ENCODE results near the gene TSPYL6.
A peak's percentile ranks its signal among the peaks of the same experiment; 100 is the strongest.
"Not testable (repeated sequence)": the region's sequence is repeated elsewhere in the genome, so short reads cannot be mapped to it uniquely, and the experiment has no call there.

TSPYL6 gene

GRCh38 chr2:54256091-54256694, at the start of gene TSPYL6:
TSPYL6 (minus strand) TSS chr2:54256229; CDS start chr2:54256151, 78 bp downstream.
- H3K27ac ChIP-seq: no peak within 1 kb of the TSS
- no peaks in the 10 kb centered on the region for H3K4me1 ChIP-seq (ENCODE audit: low read depth, poor library complexity, severe bottlenecking)
- H3K4me2 ChIP-seq: no peak within 1 kb of the TSS
- H3K9ac ChIP-seq: no peak within 1 kb of the TSS
- no peaks in the 10 kb centered on the region for H3K79me2 ChIP-seq (ENCODE audit: insufficient read depth, low read depth)
- H2AFZ ChIP-seq (ENCODE audit: low read depth): no peak within 1 kb of the TSS
- no peak for TF ChIP-seq CTCF (conservative IDR thresholded peaks at IDR 0.05; ENCODE audit: low read depth, low read length)
- no peaks in the 10 kb centered on the region for H4K20me1 ChIP-seq (ENCODE audit: insufficient read depth)
- H3K27me3 ChIP-seq (ENCODE audit: insufficient read depth, low read depth): no peaks in the 10 kb centered on the region
- H3K36me3 ChIP-seq (ENCODE audit: insufficient read depth): no peaks in the 10 kb centered on the region
- H3K4me3 ChIP-seq (IDR thresholded peaks at IDR 0.05; ENCODE audit: insufficient read depth, low read depth, low read length): no peak within 1 kb of the TSS

DNA sequence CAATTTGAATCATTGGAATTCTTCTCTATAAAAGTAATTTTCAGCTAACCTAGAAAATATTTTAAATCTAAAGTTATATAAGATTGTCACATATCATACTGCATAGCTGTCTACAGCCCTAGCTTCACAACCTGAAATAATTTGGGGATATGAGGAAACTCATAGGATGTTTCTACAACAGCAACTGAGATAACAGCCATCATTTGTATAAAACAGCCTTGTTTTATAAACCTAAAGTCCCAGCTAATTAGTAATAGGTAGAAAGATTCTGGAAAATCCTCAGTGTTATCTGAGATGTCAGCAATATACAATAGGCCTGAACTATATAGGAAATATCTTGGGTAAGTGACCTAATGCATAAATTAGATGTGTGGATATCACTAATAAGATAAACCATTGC, 47.6 kb upstream of the TSPYL6 start:
- Histone ChIP-seq H4K20me1 (ENCODE audit: insufficient read depth) (no peaks in the 10 kb centered on the region), H3K4me2 (no peak overlapping the region), H3K36me3 (ENCODE audit: insufficient read depth) (no peaks in the 10 kb centered on the region), H3K9ac (no peak overlapping the region), H3K27ac (no peak overlapping the region), H2AFZ (ENCODE audit: low read depth) (no peak overlapping the region), H3K79me2 (ENCODE audit: insufficient read depth, low read depth) (no peaks in the 10 kb centered on the region), H3K4me1 (ENCODE audit: low read depth, poor library complexity, severe bottlenecking) (peaks cover 3% of the 10 kb centered on the region), H3K27me3 (ENCODE audit: insufficient read depth, low read depth) (no peaks in the 10 kb centered on the region), H3K4me3 (IDR thresholded peaks at IDR 0.05; ENCODE audit: insufficient read depth, low read depth, low read length) (no peak overlapping the region)
- no peak for TF ChIP-seq CTCF (conservative IDR thresholded peaks at IDR 0.05; ENCODE audit: low read depth, low read length)

- Histone ChIP-seq H3K36me3 (ENCODE audit: insufficient read depth) (no peaks in the 10 kb centered on the region), H3K4me1 (ENCODE audit: low read depth, poor library complexity, severe bottlenecking) (peaks cover 7% of the 10 kb centered on the region), H3K27ac (no peak overlapping the region), H3K79me2 (ENCODE audit: insufficient read depth, low read depth) (no peaks in the 10 kb centered on the region), H4K20me1 (ENCODE audit: insufficient read depth) (no peaks in the 10 kb centered on the region), H2AFZ (ENCODE audit: low read depth) (0 out of 2 replicates have a peak overlapping the region, but pooled peaks have one; percentile 2), H3K9ac (no peak overlapping the region), H3K27me3 (ENCODE audit: insufficient read depth, low read depth) (no peaks in the 10 kb centered on the region), H3K4me2 (no peak overlapping the region), H3K4me3 (IDR thresholded peaks at IDR 0.05; ENCODE audit: insufficient read depth, low read depth, low read length) (no peak overlapping the region)
- TF ChIP-seq CTCF (conservative IDR thresholded peaks at IDR 0.05; ENCODE audit: low read depth, low read length): no peak
Measured at GRCh38 chr2:54298514-54298913, 42.5 kb upstream of the TSPYL6 start.

DNA sequence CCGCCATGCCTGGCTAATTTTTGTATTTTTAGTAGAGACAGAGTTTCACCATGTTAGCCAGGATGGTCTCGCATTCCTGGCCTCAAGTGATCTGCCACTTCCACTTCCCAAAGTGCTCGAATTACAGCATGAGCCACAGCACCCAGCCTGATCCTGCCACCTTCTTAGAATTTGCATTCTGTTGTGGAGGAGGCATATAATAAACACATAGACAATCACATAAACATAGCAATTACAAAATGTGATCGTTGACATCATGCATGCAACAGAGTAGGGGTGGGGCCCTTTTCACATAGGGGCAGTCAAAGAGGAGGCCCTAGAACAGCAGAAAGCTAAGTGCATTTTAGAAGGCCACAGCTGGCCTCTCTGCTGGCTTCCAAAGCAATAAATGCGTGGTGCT, 39.9 kb upstream of the TSPYL6 start:
- Histone ChIP-seq H3K27ac (no peak overlapping the region), H3K79me2 (ENCODE audit: insufficient read depth, low read depth) (no peaks in the 10 kb centered on the region), H3K4me3 (IDR thresholded peaks at IDR 0.05; ENCODE audit: insufficient read depth, low read depth, low read length) (no peak overlapping the region), H3K36me3 (ENCODE audit: insufficient read depth) (no peaks in the 10 kb centered on the region), H4K20me1 (ENCODE audit: insufficient read depth) (no peaks in the 10 kb centered on the region), H3K4me2 (no peak overlapping the region), H3K9ac (no peak overlapping the region), H3K27me3 (ENCODE audit: insufficient read depth, low read depth) (no peaks in the 10 kb centered on the region), H3K4me1 (ENCODE audit: low read depth, poor library complexity, severe bottlenecking) (peaks cover 7% of the 10 kb centered on the region), H2AFZ (ENCODE audit: low read depth) (no peak overlapping the region)
- no peak for TF ChIP-seq CTCF (conservative IDR thresholded peaks at IDR 0.05; ENCODE audit: low read depth, low read length)

- not testable (repeated sequence) for H3K36me3 ChIP-seq (ENCODE audit: insufficient read depth); H3K4me2 ChIP-seq; H3K4me3 ChIP-seq (IDR thresholded peaks at IDR 0.05; ENCODE audit: insufficient read depth, low read depth, low read length); H3K4me1 ChIP-seq (ENCODE audit: low read depth, poor library complexity, severe bottlenecking); H3K9ac ChIP-seq; H3K27me3 ChIP-seq (ENCODE audit: insufficient read depth, low read depth); H4K20me1 ChIP-seq (ENCODE audit: insufficient read depth); H2AFZ ChIP-seq (ENCODE audit: low read depth); H3K27ac ChIP-seq; H3K79me2 ChIP-seq (ENCODE audit: insufficient read depth, low read depth)
Measured at GRCh38 chr2:54294665-54295064, 38.6 kb upstream of the TSPYL6 start.

Data from KMS-11 (cell line).